Activated T-cell treated with anti-CD3 and anti-CD28 coated beads, Interleukin-2, amount 50 U/mL, for 1 hour (primary cell): ENCODE results near the gene CYP21A2.
"Not testable (repeated sequence)": the region's sequence is repeated elsewhere in the genome, so short reads cannot be mapped to it uniquely, and the experiment has no call there.

Experiments used
- DNase-seq: peaks from one replicate; pipeline ENCODE4 v3.0.0-alpha.2; 2020

CYP21A2 gene

GRCh38 chr6:32056254-32056653 is 18.0 kb downstream of the CYP21A2 start:
- DNase-seq, result no peak

- no peak for DNase-seq
Measured at GRCh38 chr6:32057966-32058365, 19.8 kb downstream of the CYP21A2 start.

- no peak for DNase-seq
Measured at GRCh38 chr6:32058511-32058963, 20.3 kb downstream of the CYP21A2 start.

GRCh38 chr6:32060966-32061655 is 22.9 kb downstream of the CYP21A2 start:
- DNase-seq, result no peak

- no peak for DNase-seq
Measured at GRCh38 chr6:32064706-32065105, 26.5 kb downstream of the CYP21A2 start.

GRCh38 chr6:32067521-32067920 is 29.3 kb downstream of the CYP21A2 start:
- DNase-seq, result not testable (repeated sequence)

GRCh38 chr6:32068315-32068714 is 30.1 kb downstream of the CYP21A2 start:
- not testable (repeated sequence) for DNase-seq

GRCh38 chr6:32068867-32069266 is 30.7 kb downstream of the CYP21A2 start:
- DNase-seq, result no peak

GRCh38 chr6:32069460-32069859 is 31.2 kb downstream of the CYP21A2 start:
- DNase-seq, result no peak

GRCh38 chr6:32069878-32070515 is 31.8 kb downstream of the CYP21A2 start:
- DNase-seq, result no peak

- no peak for DNase-seq
Measured at GRCh38 chr6:32070814-32071543, 32.8 kb downstream of the CYP21A2 start.

- DNase-seq, result no peak
Measured at GRCh38 chr6:32073101-32073500, 34.9 kb downstream of the CYP21A2 start.

- no peak for DNase-seq
Measured at GRCh38 chr6:32073613-32074012, 35.4 kb downstream of the CYP21A2 start.

GRCh38 chr6:32074996-32075532 is 36.8 kb downstream of the CYP21A2 start:
- no peak for DNase-seq

- DNase-seq, result no peak
Measured at GRCh38 chr6:32075781-32076180, 37.6 kb downstream of the CYP21A2 start.

- DNase-seq, result no peak
Measured at GRCh38 chr6:32076321-32076809, 38.1 kb downstream of the CYP21A2 start.

GRCh38 chr6:32079566-32080290 is 41.5 kb downstream of the CYP21A2 start:
- DNase-seq, result no peak

- no peak for DNase-seq
Measured at GRCh38 chr6:32081168-32081990, 43.2 kb downstream of the CYP21A2 start.

GRCh38 chr6:32082478-32082877 is 44.3 kb downstream of the CYP21A2 start:
- DNase-seq, result no peak

GRCh38 chr6:32082935-32083334 is 44.7 kb downstream of the CYP21A2 start:
- DNase-seq, result no peak

- DNase-seq, result no peak
Measured at GRCh38 chr6:32083812-32084768, 45.9 kb downstream of the CYP21A2 start.
